ENCODE data around the gene MYH9. TPM values are rescaled to one million over a fixed set of nuclear protein-coding genes. Genes with fewer than 3 reads are reported as not detected.

Gene MYH9
- total RNA-seq, 4 donors from 2014 or later = 215 to 1,171 (median 400) TPM

GRCh38 chr22:36374603-36375024 lies 13.2 kb downstream of the MYH9 start:
- H3K27ac ChIP-seq = peak overlapping the region; percentile 96 to 98
- peak in 1 of 2 donors; percentile 72 for DNase-seq
- no peaks in the 10 kb centered on the region for H3K36me3 ChIP-seq
- no peaks in the 10 kb centered on the region for H3K9me3 ChIP-seq
- H3K27me3 ChIP-seq = no peaks in the 10 kb centered on the region
- H3K4me1 ChIP-seq = peaks cover 37 to 55% of the 10 kb centered on the region in 2 donors
- intact Hi-C loops (cut with DNase I; ENCODE audit: low total_unique reads) = no loop called here
- H3K4me3 ChIP-seq = no peak overlapping the region
- no peak for TF ChIP-seq POLR2A (IDR thresholded peaks at IDR 0.05)

- Histone ChIP-seq H3K4me3 (no peak overlapping the region), H3K27ac (peak overlapping the region; percentile 96 to 98), H3K4me1 (peaks cover 44 to 65% of the 10 kb centered on the region in 2 donors), H3K36me3 (no peaks in the 10 kb centered on the region), H3K27me3 (no peaks in the 10 kb centered on the region), H3K9me3 (no peaks in the 10 kb centered on the region)
- intact Hi-C loops (cut with DNase I; ENCODE audit: low total_unique reads) = no loop called here
- no peak for TF ChIP-seq POLR2A (IDR thresholded peaks at IDR 0.05)
- no peak for DNase-seq
These were observed 14.5 kb downstream of the MYH9 start for GRCh38 chr22:36373258-36373579.

GRCh38 chr22:36371920-36372319 lies 15.8 kb downstream of the MYH9 start:
- DNase-seq = no peak
- peaks cover 44 to 74% of the 10 kb centered on the region in 2 donors for H3K4me1 ChIP-seq
- H3K27ac ChIP-seq = peak overlapping the region; percentile 96 to 98
- H3K36me3 ChIP-seq = no peaks in the 10 kb centered on the region
- H3K9me3 ChIP-seq = no peaks in the 10 kb centered on the region
- intact Hi-C loops (cut with DNase I; ENCODE audit: low total_unique reads) = no loop called here
- no peaks in the 10 kb centered on the region for H3K27me3 ChIP-seq
- TF ChIP-seq POLR2A (IDR thresholded peaks at IDR 0.05) = no peak
- TF ChIP-seq CTCF (IDR thresholded peaks at IDR 0.05) = no peak
- H3K4me3 ChIP-seq = no peak overlapping the region

GRCh38 chr22:36369922-36370791 lies 17.6 kb downstream of the MYH9 start:
- Histone ChIP-seq H3K27ac (peak overlapping the region; percentile 96 to 98), H3K4me1 (peaks cover 47 to 70% of the 10 kb centered on the region in 2 donors), H3K27me3 (no peaks in the 10 kb centered on the region), H3K9me3 (no peaks in the 10 kb centered on the region), H3K36me3 (no peaks in the 10 kb centered on the region), H3K4me3 (peak overlapping the region in 1 of 2 donors; percentile 15)
- intact Hi-C loops (cut with DNase I; ENCODE audit: low total_unique reads) = no loop called here
- peak in 1 of 2 donors; percentile 74 for DNase-seq
- TF ChIP-seq CTCF (IDR thresholded peaks at IDR 0.05) (no peak), POLR2A (IDR thresholded peaks at IDR 0.05) (peak; percentile 29 to 67)

GRCh38 chr22:36369004-36369921 lies 18.5 kb downstream of the MYH9 start:
- Histone ChIP-seq H3K27me3 (no peaks in the 10 kb centered on the region), H3K9me3 (no peaks in the 10 kb centered on the region), H3K36me3 (no peaks in the 10 kb centered on the region), H3K27ac (peak overlapping the region; percentile 96 to 98), H3K4me3 (peak overlapping the region in 1 of 2 donors; percentile 4), H3K4me1 (peaks cover 47 to 72% of the 10 kb centered on the region in 2 donors)
- intact Hi-C loops (cut with DNase I; ENCODE audit: low total_unique reads) = no loop called here
- no peak for DNase-seq
- TF ChIP-seq POLR2A (IDR thresholded peaks at IDR 0.05) = no peak

GRCh38 chr22:36368359-36368983 lies 19.3 kb downstream of the MYH9 start:
- peak overlapping the region in 1 of 2 donors; percentile 4 for H3K4me3 ChIP-seq
- TF ChIP-seq CTCF (IDR thresholded peaks at IDR 0.05) (no peak), POLR2A (IDR thresholded peaks at IDR 0.05) (no peak)
- H3K4me1 ChIP-seq = peaks cover 42 to 71% of the 10 kb centered on the region in 2 donors
- no peaks in the 10 kb centered on the region for H3K27me3 ChIP-seq
- no peaks in the 10 kb centered on the region for H3K36me3 ChIP-seq
- H3K9me3 ChIP-seq = no peaks in the 10 kb centered on the region
- intact Hi-C loops (cut with DNase I; ENCODE audit: low total_unique reads) = no loop called here
- H3K27ac ChIP-seq = peak overlapping the region; percentile 96 to 98
- DNase-seq = no peak
